ENCODE results near the gene ARHGAP6. TPM values are rescaled to one million over a fixed set of nuclear protein-coding genes. Genes with fewer than 3 reads are reported as not detected.

The ARHGAP6 gene
- total RNA-seq, 4 donors from 2014 or later, result 2.7 to 9.1 (median 4.3) TPM

GRCh38 chrX:11611965-11612364 lies 53.8 kb downstream of the ARHGAP6 start:
- WGBS, 2 donors, result 22 to 37% methylated on average over 1 of the region's 1 CpG
- intact Hi-C loops (cut with DNase I; ENCODE audit: low total_unique reads), result no loop called here
- TF ChIP-seq POLR2A (IDR thresholded peaks at IDR 0.05) (no peak), CTCF (IDR thresholded peaks at IDR 0.05) (no peak)

DNA sequence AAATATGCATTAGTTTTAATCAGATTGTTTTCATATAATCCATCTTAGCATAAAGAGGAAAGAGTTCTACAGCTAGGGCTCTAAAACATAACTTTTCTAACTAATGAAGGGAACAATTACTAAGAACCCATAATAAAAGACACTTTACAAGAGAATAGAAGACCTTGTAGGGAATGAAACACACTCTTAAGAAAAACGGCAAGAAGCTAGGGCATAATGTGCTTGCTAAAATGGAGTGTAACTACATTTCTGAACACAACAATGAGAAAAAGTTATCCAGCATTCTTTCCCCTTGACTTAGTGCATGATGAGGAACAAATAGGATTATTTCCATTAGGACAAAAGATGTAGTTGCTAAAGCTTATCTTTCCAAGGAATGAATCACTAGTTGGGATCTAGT lies 54.6 kb downstream of the ARHGAP6 start:
- H3K4me3 ChIP-seq (ENCODE audit: low read depth, poor library complexity, severe bottlenecking), result no peak overlapping the region
- TF ChIP-seq CTCF (IDR thresholded peaks at IDR 0.05) (no peak), POLR2A (IDR thresholded peaks at IDR 0.05) (no peak)
- intact Hi-C loops (cut with DNase I; ENCODE audit: low total_unique reads), result no loop called here
- no peak for DNase-seq (ENCODE audit: low spot score in 2 of 2)
- 35 to 54% methylated on average over 1 of the region's 1 CpG for whole genome bisulfite sequencing, 2 donors

More at GRCh38 chrX:11611965-11612364, 53.8 kb downstream of the ARHGAP6 start:
- DNase-seq (ENCODE audit: low spot score in 2 of 2), result no peak
- H3K4me3 ChIP-seq (ENCODE audit: low read depth, poor library complexity, severe bottlenecking), result no peak overlapping the region

DNA sequence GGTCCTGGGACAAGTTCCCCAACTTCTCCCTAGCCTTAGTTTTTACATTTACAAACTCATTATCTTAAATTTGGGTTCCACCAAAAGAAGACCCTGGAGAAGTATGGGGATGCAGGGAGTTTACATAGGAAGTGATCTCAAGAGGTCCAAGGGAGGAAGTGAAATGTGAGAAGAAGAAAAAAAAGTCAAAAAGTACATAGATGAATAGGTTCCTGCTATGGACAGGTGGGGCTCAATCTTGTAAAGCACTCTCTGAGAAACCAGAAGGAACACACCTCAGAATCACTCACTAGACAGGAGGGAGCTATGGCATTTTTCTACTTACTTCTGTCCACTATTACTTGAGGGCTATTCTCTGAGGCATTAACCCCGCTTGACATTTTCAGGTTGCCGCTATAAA lies 56.6 kb downstream of the ARHGAP6 start:
- no peak for DNase-seq (ENCODE audit: low spot score in 2 of 2)
- intact Hi-C loops (cut with DNase I; ENCODE audit: low total_unique reads), result no loop called here
- no peak overlapping the region for H3K4me3 ChIP-seq (ENCODE audit: low read depth, poor library complexity, severe bottlenecking)
- WGBS, 2 donors, result 51 to 58% methylated on average over 2 of the region's 2 CpGs
- TF ChIP-seq POLR2A (IDR thresholded peaks at IDR 0.05) (no peak), CTCF (IDR thresholded peaks at IDR 0.05) (no peak)

GRCh38 chrX:11606408-11606807 lies 59.3 kb downstream of the ARHGAP6 start:
- H3K4me3 ChIP-seq (ENCODE audit: low read depth, poor library complexity, severe bottlenecking), result no peak overlapping the region
- intact Hi-C loops (cut with DNase I; ENCODE audit: low total_unique reads), result no loop called here
- DNase-seq (ENCODE audit: low spot score in 2 of 2), result no peak
- TF ChIP-seq CTCF (IDR thresholded peaks at IDR 0.05) (no peak), POLR2A (IDR thresholded peaks at IDR 0.05) (no peak)

- no peak for DNase-seq (ENCODE audit: low spot score in 2 of 2)
- TF ChIP-seq POLR2A (IDR thresholded peaks at IDR 0.05) (no peak), CTCF (IDR thresholded peaks at IDR 0.05) (no peak)
- H3K4me3 ChIP-seq (ENCODE audit: low read depth, poor library complexity, severe bottlenecking), result no peak overlapping the region
- intact Hi-C loops (cut with DNase I; ENCODE audit: low total_unique reads), result no loop called here
- 76 to 81% methylated on average over 3 of the region's 3 CpGs for WGBS, 2 donors
Measured at GRCh38 chrX:11600578-11600977, 65.1 kb downstream of the ARHGAP6 start.

DNA sequence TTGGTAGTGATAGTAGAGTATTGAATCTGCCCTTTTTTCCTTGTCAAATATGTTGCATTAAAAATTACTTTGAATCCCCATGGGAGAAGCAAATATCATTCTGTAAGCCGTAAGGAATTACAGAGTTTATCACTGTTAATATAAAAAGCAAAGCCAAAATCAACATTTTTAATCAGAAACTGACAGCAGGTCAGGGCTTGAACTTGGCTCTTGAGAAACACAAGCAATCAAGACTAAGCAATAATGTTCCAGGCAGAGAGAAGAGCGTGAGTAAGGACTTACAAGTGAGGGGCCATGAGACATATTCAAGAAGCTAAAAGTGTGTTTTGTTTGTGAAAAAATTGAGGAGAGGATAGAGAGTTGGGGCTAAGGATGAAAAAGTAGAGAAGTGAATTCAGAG lies 68.2 kb downstream of the ARHGAP6 start:
- no peak overlapping the region for H3K4me3 ChIP-seq (ENCODE audit: low read depth, poor library complexity, severe bottlenecking)
- 50 to 53% methylated on average over 2 of the region's 2 CpGs for WGBS, 2 donors
- TF ChIP-seq CTCF (IDR thresholded peaks at IDR 0.05) (no peak), POLR2A (IDR thresholded peaks at IDR 0.05) (no peak)
- intact Hi-C loops (cut with DNase I; ENCODE audit: low total_unique reads), result no loop called here
- DNase-seq (ENCODE audit: low spot score in 2 of 2), result no peak

Measured in lower leg skin (tissue), 4 donors.